ENCODE data around the gene ARHGEF3.

DNA sequence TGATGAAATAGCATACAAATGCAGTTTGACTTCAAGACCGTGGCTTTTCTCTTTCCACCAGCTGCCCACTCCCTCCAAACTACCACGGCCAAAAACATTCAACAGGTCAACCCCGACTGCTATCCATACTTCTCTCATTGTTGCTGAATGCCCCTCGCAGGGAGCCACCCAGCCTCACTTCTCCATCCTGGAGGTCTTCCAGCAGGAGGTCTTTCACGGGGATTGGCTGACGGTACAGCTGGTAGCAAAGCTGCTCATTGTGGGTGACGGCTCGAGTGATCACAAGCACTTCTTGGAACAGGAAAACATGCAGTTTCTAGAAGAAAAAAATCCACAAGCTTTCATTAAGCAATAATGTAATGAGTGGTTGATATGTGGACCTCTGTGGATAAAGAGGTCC lies 69.6 kb downstream of the ARHGEF3 start:
- TF ChIP-seq, protein P1, sequence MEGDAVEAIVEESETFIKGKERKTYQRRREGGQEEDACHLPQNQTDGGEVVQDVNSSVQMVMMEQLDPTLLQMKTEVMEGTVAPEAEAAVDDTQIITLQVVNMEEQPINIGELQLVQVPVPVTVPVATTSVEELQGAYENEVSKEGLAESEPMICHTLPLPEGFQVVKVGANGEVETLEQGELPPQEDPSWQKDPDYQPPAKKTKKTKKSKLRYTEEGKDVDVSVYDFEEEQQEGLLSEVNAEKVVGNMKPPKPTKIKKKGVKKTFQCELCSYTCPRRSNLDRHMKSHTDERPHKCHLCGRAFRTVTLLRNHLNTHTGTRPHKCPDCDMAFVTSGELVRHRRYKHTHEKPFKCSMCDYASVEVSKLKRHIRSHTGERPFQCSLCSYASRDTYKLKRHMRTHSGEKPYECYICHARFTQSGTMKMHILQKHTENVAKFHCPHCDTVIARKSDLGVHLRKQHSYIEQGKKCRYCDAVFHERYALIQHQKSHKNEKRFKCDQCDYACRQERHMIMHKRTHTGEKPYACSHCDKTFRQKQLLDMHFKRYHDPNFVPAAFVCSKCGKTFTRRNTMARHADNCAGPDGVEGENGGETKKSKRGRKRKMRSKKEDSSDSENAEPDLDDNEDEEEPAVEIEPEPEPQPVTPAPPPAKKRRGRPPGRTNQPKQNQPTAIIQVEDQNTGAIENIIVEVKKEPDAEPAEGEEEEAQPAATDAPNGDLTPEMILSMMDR (IDR thresholded peaks at IDR 0.05; ENCODE audit: low read depth, low read length), result no peak
- TF ChIP-seq EZH2phosphoT487 (IDR thresholded peaks at IDR 0.05; ENCODE audit: low read depth), result no peak

Data from OCI-LY3 (cell line).